ENCODE results near the gene CCNL1.
A peak's percentile ranks its signal among the peaks of the same experiment; 100 is the strongest.
"Not testable (repeated sequence)": the region's sequence is repeated elsewhere in the genome, so short reads cannot be mapped to it uniquely, and the experiment has no call there.

CCNL1 gene

DNA sequence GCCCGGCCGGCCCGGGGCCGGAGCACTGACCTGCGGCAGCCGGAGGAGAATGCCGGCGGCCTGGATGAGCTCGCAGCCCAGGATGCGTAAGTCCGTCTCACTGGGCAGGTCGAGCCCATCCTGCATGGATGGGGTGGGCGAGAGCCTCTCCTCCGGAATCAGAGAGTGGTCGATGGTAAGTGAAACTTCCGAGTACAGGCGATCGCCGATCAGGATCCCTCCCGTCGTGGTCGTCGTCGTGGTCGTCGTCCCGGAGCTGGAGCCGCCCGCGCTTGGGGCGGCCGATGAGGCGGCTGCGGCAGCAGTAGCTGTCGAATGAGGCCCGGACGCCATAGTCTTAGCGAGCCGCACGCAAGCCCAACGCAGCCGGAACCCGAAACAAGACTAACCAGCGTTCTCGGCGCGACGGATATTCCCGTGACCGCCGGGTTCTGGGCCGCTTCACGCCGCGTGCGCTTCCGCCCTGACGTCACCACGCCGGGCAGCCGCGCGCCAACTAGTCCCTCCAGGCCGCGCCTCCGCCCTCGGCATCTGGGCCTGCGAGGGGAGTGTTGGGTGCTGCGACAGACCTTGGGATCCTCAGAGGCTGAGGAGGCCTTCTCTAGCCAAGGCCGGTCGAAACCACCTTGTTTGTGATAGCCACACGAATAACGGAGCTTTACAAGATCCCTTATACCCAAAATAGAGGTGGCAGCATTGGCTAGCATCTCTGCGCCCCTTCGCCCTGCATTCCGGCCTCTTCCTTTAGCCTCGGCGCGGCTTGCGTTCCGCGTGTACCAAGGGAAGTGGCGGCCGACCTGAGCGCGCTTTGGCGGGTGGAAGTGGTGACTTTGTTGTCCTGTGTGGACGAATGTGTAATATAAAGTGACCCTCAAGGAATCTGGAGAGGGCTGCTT lies at the start of gene CCNL1:
Gene CCNL1 (minus strand): TSS at position 386 of the 896 bp plus-strand sequence. CDS start 53 bp downstream, at position 333.
- DNase-seq, result peak; percentile 96

- no peak for DNase-seq
These were observed 44.9 kb upstream of the CCNL1 start for GRCh38 chr3:157204880-157205279.

DNA sequence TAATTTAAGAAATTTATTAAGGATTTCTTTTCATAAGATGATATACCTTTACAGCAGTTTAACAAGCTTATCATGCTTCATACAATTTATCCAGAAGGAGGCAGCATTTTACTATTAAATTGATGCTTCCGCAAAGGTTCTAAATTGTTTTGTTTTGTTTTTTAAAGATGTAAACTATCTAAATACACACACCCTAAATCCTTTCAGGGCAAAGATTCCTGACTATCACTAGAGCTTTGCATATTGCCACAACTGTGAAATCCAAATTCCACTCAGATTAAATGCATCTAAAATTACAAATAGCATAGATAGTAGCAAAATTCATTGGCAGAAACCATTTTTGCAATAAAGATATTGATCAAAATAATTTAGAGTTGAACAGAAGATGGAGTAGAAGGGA lies 44.5 kb upstream of the CCNL1 start:
- DNase-seq, result peak; percentile 26

DNA sequence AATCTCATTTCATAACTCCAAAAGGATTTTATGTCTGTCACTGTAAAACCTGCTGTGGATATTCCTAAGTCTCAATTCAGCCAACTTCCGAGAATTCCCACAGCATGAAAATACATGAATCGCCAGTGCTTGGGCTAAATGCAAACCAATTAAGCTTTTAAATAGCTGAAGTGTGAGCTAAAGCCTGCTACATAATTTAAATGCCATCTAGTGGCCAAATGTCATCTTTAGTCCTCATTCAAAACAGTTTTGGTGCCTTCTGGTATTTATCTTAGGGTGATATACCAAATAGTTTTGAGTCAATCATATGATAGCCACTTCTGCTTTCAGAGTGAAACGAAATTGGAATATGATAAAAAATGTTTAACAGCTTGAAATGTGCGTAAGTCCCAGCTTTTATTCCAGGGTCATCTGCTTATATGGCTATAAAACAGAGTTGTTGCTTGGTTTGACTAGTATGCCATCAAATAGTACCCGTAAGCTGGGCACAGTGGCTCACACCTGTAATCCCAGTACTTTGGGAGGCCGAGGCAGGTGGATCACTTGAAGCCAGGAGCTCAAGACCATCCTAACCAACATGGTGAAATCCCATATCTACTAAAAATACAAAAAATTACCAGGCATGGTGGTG lies 41.8 kb upstream of the CCNL1 start:
- DNase-seq, result peak; percentile 5

DNA sequence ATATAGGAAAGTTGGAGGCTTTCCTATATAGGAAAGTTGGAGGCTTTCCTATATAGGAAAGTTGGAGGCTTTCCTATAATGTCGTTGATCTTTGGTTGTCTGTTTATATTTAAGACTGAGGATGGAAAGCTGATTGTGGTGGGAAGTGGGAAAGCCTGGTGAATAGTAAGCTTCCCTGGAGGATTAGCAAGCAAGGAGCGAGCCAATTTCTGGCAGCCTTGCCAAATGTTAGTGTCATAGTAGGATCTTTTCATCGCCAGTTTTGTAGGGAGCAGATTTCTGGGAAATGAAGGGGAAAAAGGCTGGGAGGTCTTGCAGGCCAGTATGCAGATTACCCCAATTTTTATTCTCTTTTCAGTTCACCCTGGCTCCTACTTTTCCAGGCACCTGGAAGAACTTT lies 39.9 kb upstream of the CCNL1 start:
- DNase-seq, result no peak

DNA sequence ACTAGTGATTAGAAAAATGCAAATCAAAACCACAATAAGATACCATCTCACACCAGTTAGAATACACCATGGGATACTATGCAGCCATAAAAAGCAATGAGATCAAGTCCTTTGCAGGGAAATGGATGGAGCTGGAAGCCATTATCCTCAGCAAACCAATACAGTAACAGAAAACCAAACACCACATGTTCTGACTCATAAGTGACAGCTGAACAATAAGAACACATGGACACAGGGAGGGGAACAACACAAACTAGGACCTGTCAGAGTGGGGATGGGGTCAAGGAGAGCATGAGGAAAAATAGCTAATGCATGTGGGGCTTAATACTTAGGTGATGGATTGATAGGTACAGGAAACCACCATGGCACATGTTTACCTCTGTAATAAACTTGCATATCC lies 36.0 kb upstream of the CCNL1 start:
- DNase-seq, result no peak

- DNase-seq, result not testable (repeated sequence)
These were observed 31.2 kb upstream of the CCNL1 start for GRCh38 chr3:157191149-157191548.

GRCh38 chr3:157190380-157190872 lies 30.5 kb upstream of the CCNL1 start:
- no peak for DNase-seq

- no peak for DNase-seq
These were observed 28.4 kb upstream of the CCNL1 start for GRCh38 chr3:157188391-157188790.

DNA sequence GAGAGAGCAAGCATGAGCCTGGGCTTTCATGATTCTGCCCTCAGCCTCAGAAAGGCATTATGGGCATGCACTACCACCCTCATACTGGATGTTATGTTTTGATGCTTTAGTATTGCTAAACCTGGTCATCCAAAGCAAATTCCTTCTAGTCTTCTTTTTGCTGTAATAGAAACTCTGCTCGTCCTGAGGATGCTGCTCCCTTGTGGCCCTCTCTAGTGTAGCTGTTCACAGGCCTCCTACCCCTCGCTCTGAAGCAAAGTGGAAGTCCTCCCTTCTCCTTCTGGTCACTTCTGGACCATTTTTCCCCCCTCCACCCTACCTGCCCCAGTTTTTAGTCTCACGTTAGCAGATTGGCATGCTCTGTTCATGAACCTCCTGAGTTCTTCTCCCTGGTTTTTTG lies 22.9 kb upstream of the CCNL1 start:
- DNase-seq, result no peak

DNA sequence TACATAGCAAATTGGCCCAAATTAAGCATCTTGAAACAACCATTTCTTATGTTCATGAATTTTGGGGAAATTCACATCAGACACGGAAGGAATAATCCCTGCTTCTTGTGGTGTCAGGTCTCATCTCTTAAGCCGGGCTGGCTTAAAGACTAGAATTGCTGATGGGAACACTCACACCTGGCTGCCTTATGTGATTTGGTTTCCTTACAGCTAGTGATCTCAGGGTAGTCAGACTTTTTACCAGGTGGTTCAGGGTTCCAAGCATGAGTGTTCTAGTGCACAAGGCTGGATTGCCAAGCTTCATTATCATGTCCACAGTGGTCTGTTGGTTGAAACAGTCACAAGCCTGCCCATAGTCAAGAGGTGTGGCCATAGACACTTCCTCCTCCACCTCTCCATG lies 20.3 kb upstream of the CCNL1 start:
- DNase-seq, result no peak

GRCh38 chr3:157179365-157179803 lies 19.4 kb upstream of the CCNL1 start:
- no peak for DNase-seq

GRCh38 chr3:157178503-157179364 lies 18.8 kb upstream of the CCNL1 start:
- DNase-seq, result not testable (repeated sequence)

DNA sequence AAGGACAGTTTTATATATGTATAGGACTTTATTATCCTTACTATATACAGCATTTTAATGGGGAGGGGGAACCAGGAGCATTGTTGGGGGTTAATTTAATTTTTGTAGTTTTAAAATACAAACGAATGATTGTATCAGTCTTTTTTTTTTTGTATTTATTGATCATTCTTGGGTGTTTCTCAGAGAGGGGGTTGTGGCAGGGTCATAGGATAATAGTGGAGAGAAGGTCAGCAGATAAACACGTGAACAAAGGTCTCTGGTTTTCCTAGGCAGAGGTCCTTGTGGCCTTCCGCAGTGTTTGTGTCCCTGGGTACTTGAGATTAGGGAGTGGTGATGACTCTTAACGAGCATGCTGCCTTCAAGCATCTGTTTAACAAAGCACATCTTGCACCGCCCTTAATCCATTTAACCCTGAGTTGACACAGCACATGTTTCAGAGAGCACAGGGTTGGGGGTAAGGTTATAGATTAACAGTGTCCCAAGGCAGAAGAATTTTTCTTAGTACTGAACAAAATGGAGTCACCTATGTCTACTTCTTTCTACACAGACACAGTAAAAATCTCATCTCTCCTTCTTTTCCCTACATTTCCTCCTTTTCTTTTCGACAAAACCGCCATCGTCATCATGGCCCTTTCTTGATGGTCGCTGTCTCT lies 18.0 kb upstream of the CCNL1 start:
- DNase-seq, result not testable (repeated sequence)

DNA sequence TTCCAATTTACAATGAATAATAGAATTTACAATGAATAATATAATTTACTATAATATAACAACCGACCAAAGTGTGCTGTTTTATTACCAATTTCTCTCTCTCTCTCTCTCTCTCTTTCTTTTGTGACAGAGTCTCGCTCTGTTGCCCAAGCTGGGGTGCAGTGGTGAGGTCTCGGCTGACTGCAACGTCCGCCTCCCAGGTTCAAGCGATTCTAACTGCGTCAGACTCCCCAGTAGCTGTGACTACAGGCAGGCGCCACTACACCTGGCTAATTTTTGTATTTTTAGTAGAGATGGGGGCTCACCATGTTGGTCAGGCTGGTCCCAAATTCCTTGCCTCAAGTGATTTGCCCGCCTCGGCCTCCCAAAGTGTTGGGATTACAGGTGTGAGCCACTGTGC lies 17.0 kb upstream of the CCNL1 start:
- DNase-seq, result no peak

DNA sequence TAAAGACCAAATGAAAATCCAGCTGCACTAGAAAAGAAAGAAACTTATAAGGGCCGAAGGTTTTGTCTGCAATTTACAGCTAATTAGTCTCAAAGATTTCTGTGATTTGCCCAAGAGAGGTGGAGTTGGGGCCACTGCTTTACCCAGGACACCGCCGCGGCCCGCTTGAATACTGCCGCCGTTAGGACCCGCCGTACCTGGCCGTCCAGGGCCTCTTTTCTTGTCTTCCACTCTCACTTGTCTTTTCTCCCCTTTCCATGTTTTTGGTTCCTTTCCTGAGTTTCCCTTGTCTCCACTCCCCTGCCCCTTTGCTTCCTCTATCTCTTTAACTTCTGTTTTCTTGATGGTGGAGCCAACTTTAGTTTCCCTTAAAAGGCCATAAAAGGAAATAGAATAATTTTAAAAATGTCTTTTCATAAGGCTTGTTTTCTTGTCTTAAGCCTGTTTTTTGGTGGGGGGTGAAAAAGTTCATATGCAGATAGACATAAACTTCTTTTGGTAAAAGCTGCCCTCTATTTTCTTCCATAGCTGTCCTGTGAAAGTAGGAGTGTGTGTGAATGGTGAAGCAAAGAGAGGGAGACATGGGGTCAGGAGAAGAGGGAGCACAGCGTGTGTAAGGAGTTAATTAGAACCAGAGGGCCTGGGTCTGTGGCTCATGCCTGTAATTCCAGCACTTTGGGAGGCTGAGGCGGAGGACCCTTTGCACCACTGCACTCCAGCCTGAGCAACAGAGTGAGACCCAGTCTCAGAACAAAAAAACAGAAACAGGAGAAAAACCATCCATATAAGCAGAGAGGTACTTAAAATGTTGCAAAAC lies 16.0 kb upstream of the CCNL1 start:
- DNase-seq, result no peak

DNA sequence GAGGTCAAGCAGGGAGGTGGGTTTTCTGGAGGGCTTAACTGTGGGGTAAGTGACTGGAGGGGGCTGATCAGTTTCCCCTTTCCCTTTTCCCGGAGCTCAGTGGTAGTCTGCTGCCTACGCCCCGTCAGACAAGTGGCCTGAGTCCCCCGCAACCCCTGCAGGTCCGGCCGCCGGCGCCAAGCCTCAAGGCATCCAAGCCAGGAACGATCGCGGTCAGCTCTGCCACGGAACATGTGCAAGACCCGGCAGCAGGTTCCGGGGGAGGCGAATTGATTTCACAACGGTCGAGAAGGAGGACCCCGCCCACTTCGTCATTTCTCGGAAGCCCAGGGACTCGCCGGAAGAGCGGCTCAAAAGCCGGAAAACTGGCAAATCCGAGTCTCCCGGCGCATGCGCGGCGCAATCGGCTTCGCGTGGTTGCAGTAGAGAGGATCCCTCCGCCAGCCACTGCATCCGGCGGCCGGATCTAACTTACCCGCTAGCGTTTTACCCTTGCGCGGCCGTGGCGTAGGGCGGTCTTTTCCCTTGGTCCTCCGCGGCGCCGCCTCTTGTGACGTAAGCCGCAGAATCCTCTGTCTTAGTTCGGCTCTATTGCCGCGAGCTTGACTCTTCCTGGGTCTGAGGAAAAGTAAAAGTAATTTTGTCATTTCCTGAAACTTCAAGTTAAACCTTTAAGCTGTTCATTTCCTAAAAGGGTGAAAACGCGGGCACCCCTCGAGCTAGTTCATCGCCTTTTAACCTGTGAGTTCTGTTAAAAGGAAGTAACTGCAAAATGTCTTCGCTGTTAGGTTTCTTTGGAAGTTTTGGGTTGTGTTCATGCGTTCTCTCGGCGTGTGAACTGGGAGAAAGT lies 14.9 kb upstream of the CCNL1 start:
- peak; percentile 99 for DNase-seq

- DNase-seq, result peak; percentile 79
These were observed 14.3 kb upstream of the CCNL1 start for GRCh38 chr3:157174290-157174648.

DNA sequence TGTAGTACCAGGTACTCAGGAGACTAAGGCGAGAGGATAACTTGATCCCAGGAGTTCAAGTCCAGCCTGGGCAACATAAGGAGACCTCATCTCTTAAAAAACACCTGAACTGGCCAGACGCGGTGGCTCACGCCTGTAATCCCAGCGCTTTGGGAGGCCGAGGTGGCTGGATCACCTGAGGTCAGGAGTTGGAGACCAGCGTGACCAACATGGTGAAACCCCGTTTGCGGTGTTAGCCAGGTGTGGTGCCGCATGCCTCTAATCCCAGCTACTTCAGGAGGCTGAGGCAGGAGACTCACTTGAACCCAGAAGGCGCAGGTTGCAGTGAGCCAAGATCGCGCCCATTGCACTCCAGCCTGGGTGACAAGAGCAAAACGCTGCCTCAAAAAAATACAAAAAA lies 13.4 kb upstream of the CCNL1 start:
- DNase-seq, result not testable (repeated sequence)

DNA sequence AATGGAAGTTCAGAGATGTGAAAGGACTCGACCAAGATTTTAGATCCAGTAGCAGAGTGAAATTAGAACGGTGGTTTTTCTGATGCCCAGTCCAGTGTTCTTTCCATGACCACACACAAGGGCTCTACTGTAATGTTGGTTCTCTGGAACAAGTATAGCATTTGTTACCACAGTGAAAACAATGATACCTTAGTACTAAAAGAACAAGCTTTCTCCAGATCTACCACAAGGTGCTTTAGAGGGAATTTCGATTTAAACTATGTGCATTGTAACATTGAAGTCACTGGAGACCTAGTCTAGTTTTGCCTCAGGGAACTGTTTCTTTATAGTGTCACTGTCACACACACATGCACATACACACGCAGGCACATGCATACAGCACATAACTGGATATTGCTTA lies 12.8 kb upstream of the CCNL1 start:
- DNase-seq, result no peak

DNA sequence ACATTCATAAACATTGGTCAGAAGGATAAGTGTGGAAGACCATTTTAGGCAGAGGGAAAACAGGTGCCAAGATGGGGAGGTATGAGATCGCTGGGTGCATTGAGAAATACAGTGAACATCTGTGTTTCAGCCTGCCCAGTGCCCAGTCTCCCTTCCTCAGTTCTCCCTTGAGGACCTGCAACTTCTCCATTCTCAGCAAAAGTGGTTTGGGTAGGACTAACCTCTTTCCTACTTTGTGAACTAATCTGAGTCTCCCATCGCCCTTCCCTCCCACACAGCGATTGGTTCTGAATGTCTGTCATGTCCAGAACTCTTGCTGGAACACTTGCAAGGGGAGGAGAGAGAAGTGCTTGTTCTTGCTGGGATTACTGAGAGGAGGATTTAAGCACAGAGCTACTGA lies 10.9 kb upstream of the CCNL1 start:
- DNase-seq, result no peak

Measured in NCI-H1092 treated with DMSO at 0.1 percent for 48 hours (cell line).